Measurements from ENCODE around the gene GPR141.

GPR141 gene

GRCh38 chr7:37732888-37733287 is 49.3 kb downstream of the GPR141 start:
- no peak for DNase-seq

- no peak for DNase-seq
These were observed 51.6 kb downstream of the GPR141 start for GRCh38 chr7:37735196-37735595.

- no peak for DNase-seq
These were observed 54.8 kb downstream of the GPR141 start for GRCh38 chr7:37738321-37738720.

- no peak for DNase-seq
These were observed 56.8 kb downstream of the GPR141 start for GRCh38 chr7:37740398-37740797.

GRCh38 chr7:37741776-37742175 is 58.2 kb downstream of the GPR141 start:
- peak; percentile 56 for DNase-seq

GRCh38 chr7:37751096-37751495 is 67.5 kb downstream of the GPR141 start:
- peak; percentile 6 for DNase-seq

- no peak for DNase-seq
These were observed 70.0 kb downstream of the GPR141 start for GRCh38 chr7:37753398-37754050.

GRCh38 chr7:37756797-37757551 is 73.4 kb downstream of the GPR141 start:
- DNase-seq, result peak; percentile 82

GRCh38 chr7:37757563-37757962 is 74.0 kb downstream of the GPR141 start:
- DNase-seq, result peak; percentile 64

- DNase-seq, result peak; percentile 3
These were observed 75.0 kb downstream of the GPR141 start for GRCh38 chr7:37758501-37759045.

GRCh38 chr7:37759526-37759925 is 76.0 kb downstream of the GPR141 start:
- no peak for DNase-seq

GRCh38 chr7:37765421-37765829 is 81.9 kb downstream of the GPR141 start:
- no peak for DNase-seq

- peak; percentile 20 for DNase-seq
These were observed 82.4 kb downstream of the GPR141 start for GRCh38 chr7:37765872-37766525.

GRCh38 chr7:37768611-37769010 is 85.0 kb downstream of the GPR141 start:
- DNase-seq, result no peak

- DNase-seq, result no peak
These were observed 85.7 kb downstream of the GPR141 start for GRCh38 chr7:37769291-37769690.

GRCh38 chr7:37769726-37770125 is 86.2 kb downstream of the GPR141 start:
- DNase-seq, result no peak

GRCh38 chr7:37770838-37771237 is 87.3 kb downstream of the GPR141 start:
- DNase-seq, result peak; percentile 51

GRCh38 chr7:37771342-37771741 is 87.8 kb downstream of the GPR141 start:
- no peak for DNase-seq

- DNase-seq, result no peak
These were observed 88.2 kb downstream of the GPR141 start for GRCh38 chr7:37771801-37772200.

GRCh38 chr7:37775921-37776320 is 92.4 kb downstream of the GPR141 start:
- DNase-seq, result no peak

- DNase-seq, result no peak
These were observed 97.6 kb downstream of the GPR141 start for GRCh38 chr7:37781156-37781555.

- DNase-seq, result no peak
These were observed 98.6 kb downstream of the GPR141 start for GRCh38 chr7:37782166-37782565.

GRCh38 chr7:37784015-37784414 is 100.4 kb downstream of the GPR141 start:
- DNase-seq, result no peak
